Measurements from ENCODE around the gene GAS7. TPM values are rescaled to one million over a fixed set of nuclear protein-coding genes. Genes with fewer than 3 reads are reported as not detected.

Gene GAS7
- total RNA-seq, 1 donor from 2014 or later, result 26.7 TPM

DNA sequence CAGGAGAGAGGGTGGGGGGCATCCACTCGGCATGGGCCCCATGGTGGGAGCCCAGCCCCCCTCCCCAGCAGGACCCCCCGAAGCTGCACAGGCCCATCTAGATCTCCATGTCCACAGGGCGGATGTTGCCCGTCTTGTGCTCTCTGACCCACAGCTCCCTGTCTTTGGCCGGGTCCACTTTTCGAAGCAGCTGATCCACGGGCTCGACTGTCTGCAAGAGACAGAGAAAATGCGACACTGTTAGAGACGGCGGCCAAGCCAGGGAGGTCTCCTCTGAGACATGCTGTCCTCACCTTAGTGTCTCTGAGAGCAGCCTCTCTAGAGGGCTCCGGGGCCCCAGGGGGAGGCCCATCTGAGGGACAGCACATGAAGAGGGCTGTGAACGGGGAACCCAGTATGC, 281.3 kb downstream of the GAS7 start:
- DNase-seq (ENCODE audit: low spot score), result no peak

DNA sequence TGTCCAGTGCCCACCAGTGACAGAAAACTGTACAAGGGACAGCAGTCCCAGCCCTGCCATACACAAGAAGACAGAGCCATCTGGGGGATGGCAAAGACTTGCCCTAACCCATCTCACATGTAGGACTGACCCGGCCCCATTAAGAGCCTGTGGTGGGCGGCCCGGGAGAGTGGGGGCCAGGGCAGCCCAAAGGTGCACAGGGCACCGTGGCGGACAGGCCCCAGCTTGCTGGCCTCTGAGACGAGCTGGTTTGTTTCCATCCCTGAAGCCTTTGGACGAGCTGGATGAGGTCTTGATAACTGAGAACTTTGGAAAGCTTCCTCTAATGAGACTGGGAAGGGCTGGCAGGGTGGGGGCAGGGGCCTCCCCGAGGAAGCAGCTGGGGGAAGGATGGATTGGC, 282.3 kb downstream of the GAS7 start:
- no peak for DNase-seq (ENCODE audit: low spot score)

DNA sequence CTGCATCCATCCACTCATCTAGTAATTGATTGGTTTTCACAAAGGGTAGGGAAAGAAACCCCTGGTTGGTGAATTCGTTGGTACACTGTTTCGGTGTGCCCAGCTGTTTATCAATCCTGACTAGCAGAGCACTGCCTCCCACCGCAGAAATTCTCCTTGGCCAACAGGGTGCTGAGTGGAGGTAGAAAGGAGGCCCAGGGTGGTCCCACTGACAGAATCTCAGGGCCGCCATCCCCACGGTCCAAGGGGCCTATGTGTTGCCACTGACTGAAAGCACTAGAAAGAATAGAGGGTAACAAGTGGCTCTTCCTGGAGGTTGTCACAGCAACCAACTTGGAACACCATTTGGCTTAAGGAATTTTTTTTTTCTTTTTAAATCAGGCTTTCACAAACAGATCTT, 284.9 kb downstream of the GAS7 start:
- no peak for DNase-seq (ENCODE audit: low spot score)

DNA sequence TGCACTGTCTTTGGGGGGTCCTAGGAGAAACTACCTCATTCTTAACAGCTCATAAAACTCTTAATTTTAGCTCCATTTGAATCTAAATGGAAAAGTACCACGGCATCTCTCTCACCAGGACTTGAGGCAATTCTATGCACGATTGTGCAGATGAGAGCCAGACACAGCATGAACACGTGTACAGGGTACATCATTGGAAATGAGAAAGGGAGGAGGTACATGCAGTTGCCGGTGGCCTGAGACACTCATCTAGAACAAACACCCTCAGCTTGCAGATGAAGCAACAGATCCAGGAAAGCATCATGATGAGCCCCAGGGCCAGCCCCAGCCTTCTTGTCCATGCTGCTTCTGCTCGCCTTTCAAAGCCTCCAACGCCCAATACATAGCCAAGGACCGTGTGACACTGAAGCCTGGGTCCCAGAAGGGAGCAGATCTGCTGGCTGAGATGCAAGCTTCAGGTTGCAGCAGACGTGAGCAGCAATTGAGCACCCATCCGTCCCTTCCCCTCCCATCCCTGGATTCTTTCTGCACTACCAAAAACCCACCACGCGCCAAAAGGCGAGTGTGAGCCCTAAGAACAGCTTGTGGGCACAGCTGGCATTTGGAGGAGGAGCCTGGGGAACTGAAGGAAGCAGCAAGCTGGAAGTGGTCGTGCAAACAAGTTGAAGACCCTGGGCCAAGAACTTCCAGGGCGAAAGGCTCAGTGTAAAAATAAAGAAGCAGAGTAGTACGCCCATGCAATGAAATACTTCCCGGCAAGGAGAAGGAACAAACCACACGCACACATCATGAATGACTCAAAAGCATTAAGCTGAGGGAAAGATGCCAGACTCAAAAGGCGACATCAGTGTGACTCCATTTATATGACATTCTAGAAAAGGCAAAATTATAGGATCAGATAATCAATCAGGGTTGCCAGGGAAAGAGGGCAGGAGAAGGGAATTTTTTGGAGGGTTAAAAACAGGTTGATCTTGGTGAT, 286.0 kb downstream of the GAS7 start:
- no peak for DNase-seq (ENCODE audit: low spot score)

DNA sequence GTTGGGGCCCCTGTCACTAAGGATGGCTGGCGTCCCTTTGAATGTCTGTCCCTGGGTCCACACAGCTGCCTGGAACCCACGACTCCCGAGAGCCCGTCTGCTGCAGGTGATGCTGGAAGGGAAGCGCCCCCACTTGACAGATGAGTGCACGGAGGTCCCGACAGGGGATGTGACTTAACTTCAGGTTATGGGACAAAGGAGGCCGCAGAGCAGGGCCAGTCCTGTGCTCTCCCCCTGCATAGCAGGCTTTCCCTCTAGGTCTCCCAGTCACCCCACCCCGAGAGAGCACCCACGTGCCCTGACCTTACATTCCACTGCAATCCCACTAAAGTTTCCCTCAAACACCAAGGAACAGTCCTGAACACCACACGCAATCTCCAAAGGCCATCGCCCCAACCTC, 287.3 kb downstream of the GAS7 start:
- DNase-seq (ENCODE audit: low spot score), result no peak

DNA sequence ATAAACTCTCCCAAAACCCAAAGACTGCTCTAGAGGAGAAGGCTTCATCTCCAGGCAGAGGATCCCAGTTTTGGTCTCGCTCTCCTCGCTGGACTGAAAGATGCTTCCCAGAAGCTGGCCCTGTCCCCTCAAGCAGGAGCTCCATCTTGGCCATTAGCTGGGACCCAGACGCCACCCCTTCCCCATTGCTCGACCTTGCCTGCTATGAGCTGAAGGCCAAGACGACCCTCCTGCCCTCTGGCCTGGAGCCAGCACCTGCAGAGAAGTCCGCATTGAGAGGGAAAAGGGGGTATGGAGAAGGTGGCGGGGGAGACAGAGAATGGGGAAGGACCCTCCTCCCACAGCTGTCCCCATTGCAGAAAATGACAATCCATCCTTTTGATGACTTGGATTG, 289.8 kb downstream of the GAS7 start:
- no peak for DNase-seq (ENCODE audit: low spot score)

DNA sequence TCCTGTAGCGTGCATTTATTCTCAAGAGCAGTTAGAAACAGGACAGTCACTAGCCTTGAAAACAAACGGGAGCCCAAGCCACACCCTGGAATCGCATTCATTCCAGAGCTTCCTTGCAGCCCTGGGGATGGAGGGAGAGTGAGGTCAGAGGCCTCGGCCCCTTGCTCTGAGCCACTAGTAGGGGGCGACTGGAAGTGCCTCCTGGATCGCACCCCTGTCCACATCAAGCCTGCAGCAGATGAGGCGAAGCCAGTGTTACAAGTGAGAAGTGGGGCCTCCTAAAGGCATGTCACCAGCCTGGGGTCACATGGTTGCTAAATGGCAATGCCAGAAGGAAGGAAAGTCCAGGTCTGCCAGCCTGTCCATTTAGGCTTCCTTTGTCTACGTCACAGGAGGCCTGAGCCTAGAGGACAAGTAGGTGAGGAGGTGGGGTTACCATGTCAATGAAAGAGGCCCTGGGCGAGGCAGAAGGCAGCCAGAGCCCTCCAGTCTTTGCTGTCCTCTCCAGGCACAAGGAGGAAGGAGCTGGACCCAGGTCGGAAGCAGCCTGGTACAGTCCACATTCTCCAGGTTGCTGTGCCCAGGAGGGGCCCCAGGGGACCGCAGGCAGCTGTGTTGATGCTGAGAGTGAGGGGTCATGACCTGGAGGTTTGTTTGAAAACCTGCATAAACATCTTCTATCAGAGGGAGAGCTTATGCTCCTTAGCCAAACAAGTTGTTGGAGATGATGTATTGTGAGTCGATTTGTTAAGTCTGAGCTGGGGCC, 290.3 kb downstream of the GAS7 start:
- DNase-seq (ENCODE audit: low spot score), result no peak

DNA sequence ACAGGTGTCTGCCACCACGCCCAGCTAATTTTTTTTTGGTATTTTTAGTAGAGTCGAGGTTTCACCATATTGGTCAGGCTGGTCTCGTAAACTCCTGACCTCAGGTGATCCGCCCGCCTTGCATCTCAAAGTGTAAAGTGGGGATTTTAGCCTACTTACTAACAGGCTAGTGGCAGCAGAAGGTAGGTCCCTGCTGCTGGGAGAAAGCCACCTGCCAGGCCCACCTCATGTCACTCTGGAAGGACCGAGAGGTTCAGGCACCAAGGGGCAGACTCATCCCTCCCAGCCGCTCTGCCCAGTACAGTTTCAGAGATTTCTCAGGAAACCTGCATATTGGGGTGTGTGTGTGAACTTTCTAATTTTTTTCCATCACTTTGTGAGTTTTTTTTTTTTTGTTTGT, 291.3 kb downstream of the GAS7 start:
- DNase-seq (ENCODE audit: low spot score), result no peak

DNA sequence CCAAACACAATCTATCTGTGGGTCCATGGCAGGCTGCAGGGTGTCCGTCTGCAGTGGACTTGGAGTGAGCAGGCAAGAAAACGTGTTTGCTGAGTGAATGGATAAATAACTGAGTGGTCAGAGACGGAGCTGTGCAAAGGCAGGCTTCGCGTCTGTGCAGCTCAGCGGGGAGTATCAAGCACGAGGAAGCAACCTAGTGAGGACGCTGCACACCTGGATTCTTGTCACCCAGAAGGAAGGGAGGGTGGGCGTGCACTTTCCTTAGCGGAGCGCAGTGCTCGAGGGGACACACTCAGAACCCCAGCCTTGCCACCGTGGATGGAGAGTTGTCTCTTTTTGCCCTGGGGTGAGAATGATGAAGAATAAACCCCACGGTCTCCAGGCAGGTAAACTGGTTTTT, 291.8 kb downstream of the GAS7 start:
- no peak for DNase-seq (ENCODE audit: low spot score)

DNA sequence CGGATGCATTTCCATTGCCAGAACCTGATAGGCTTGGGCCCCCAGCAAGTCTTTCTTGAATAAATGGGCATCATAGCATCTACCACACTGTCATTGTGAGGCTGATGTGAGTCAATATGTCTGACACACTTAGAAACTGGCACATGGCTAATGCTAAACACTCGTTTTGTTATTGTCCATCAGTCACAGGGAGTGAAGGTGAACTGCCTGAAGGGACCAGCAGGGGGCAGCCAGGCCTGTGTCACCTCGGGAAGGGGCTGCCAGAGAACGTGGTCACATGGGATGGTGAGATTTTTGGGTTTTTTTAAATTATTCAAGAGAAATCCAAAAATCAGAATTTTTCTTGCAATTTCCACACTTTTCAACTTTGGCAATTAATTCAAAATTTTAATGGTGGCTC, 292.5 kb downstream of the GAS7 start:
- no peak for DNase-seq (ENCODE audit: low spot score)

DNA sequence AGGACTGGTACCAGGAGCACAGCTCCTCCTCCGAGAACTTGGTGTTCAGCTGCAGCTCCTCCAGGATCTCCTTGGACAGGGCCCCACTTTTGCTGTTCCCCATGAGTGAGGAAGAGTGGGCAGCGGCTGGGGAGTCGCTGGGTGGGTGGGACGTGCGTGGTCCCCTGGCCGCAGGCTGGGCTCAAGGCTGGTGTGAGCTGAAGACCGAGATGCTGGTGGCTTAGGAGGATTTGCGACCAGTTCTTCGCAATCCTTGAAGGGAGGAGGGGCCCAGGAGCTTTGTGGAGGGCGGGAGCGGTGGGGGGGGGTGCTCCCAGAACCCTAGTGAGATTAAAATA, 293.4 kb downstream of the GAS7 start, which contains the start of gene RCVRN:
Gene RCVRN (minus strand): TSS at position 194 of the 338 bp plus-strand sequence. CDS start 91 bp downstream, at position 103.
- DNase-seq (ENCODE audit: low spot score), result no peak

DNA sequence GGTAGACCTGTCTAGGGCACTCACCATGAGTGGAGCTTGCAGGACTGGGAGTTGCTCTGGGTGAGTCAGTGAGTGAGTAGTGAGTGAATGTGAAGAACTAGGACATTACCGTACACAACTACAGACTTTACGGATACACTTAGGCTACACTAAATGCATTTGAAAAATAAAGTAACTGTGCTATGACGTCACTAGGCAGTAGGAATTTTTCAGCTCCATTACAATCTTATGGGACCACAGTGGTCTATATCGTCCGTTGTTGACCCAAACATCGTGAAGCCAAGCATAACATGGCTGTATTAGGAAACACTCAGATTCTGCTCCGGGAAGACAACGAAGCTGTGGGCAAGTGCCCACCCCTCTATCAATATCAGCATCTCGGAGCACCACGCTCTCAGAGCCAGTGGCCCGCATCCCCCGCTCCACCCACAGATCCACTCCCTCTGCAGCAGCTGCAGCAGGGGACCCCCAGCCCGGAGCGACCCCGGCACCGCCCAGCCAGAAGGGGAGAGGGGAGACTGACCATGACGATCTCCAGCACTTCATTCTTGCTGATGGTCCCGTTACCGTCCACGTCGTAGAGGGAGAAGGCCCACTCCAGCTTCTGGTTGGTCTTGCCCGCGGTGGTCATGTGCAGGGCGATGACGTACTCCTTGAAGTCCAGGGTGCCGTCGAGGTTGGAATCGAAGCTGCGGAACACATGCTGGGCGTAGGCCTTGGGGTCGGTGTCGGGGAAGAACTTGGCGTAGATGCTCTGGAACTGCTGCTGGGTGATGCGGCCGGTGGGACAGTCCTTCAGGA, 293.9 kb downstream of the GAS7 start:
- no peak for DNase-seq (ENCODE audit: low spot score)

DNA sequence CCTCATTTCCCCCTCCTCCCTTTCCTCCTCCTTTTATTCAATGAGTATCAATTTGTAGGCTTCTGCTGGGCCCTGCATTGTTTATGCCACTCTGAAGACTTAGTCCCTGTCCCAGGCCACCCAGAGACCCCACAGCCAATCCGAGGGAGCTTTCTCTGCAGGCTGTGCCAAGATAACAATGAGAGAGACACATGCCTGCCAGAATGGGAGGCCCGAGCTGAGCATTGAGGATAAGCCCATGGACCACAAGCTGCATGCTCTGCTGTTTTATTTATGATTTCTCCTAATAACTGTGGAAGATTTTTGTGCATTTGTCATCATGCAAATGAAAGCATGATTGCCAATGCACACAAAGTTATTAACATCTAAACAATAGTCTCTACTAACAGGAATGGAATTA, 296.3 kb downstream of the GAS7 start:
- no peak for DNase-seq (ENCODE audit: low spot score)

DNA sequence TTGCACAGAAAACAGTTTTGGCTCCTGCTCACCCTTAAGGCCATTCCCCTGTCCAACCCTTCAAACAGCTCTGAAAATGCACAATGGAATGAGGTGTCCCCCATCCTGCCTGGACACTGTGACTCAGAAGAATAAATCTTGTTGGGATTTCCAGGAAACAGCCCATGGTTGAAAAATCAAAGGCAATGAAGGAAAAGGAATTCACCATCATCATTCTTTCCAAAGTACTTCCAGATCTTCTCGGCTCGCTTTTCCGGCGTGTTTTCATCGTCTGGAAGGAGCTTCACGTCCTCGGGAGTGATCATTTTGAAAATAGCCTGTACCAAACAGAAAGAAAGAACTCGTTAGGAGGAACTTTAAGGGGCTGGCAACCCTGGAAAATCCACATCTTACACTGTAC, 297.6 kb downstream of the GAS7 start:
- DNase-seq (ENCODE audit: low spot score), result no peak

DNA sequence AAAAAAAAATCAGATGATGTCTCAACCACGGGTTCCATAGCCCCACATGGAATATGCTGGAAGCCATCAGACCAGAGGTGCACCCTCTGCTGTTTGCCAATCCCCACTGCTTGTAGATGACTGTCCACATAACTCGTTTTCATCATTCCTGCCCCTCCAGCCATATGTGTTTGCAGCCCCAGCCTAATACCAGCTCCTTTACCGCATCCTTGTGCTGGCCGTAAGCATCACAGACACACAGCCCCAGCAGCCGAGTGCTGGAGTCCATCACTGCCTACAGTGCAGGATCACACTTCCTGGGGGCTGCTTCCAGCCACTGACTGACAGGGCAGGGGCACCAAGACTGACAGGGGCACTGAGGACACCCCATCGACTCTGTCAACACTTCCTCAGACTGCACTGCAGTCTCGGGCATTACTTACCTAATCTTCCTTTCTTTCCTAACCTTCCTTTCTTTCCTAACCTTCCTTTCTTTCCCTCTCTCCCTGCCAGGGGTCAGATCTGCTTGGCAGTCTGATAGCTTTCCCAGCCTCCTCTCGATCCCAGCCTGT, 298.3 kb downstream of the GAS7 start:
- DNase-seq (ENCODE audit: low spot score), result no peak

DNA sequence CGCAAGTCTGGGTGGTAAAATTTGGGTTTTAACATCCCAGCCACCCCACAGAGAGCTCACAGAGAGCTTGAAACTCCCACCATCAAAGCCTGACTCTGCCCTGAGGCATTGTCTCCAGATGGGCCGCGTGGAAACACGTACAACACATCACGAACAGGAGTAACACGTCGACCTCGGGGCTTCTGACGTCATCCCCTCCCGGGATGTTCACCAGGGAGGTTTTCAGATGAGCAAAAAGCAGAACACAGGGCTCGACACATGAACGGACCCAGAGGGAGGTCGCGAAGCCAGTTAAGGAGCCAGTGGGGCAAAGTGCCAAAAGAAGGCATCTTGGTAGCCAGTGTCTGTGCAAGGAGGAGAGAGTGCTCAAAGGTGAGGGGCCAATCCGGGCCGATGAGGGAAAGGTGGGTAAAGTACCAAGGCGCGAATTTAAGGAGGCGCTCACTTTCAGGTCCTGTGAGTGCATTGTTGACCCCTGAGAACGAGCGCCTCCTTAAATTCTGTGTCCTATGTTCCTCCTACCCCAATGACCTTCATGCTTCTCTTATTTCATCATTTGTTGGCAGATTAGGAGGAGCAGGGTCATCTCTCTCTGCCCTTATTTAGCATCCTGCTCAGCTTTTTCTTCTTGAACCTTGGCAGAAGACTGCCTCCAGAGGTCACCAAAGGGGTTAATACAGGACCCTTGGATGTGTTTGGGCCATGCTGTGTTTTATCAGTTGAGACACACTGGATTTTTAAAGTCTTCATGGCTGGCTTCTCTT, 298.9 kb downstream of the GAS7 start:
- DNase-seq (ENCODE audit: low spot score), result no peak

DNA sequence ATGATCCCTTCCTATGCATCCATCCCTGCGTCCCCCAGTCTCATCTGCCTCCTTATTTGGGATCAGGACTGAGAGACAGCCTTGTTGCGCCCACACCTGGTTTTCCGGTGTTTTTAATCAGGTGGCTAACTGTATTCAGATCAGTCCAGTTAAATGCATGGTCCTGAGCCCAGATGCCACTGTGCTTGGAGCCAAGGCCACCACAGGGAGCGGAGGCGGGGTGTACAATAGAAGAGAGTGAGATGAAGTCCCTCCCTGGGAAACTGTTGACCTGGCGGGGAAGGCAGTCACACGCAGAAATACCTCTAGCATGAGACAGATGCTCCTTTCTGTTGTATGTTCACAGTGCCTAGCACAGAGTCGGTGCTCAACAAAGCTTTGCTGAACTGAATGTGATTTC, 299.6 kb downstream of the GAS7 start:
- DNase-seq (ENCODE audit: low spot score), result no peak

DNA sequence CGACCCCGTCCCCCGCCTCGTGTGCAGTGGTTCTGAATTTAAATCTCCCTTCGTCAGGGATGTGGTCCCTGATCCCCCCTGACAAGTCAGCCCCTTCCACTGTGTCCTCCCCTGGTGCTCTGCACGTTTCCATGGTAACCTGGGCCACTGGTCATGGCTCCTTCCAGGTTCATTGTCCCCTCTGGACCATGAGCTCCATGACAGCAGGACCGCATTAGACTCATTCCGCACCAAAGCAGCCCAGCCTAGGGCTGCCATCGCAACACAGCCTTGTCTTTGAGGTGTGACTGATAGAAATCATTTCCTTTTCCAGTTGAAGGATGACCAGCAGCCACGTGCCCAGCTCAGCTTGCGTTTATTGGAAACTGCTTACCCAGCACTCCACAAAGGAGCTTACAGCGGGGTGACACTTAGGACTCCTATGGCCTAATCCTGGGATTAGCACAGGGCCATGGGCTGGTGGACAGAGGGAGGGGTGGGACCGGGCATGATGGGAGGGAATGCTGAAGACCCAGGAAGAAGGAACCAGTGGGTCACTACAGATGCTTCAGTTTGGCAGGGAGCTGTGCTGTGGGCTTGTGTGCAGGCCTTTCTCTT, 300.9 kb downstream of the GAS7 start:
- no peak for DNase-seq (ENCODE audit: low spot score)

DNA sequence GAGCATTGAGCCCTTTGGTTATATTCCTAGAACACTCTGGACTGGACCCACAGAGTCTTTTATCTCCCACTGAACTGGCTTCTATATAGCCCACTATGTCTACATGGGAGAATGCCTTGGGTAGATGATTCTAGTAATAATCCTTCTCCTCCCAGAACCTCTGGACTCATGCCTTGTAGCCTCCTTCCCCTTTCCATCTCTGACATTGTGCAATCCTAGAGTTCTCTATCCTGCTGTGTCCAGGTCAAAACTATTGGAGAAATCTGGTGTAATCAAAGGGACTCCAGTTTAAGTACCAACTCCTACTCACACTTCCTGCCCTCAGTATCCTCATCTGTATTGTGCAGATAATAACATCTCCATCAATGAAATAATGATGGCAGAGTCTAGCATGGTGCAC, 302.5 kb downstream of the GAS7 start:
- no peak for DNase-seq (ENCODE audit: low spot score)

DNA sequence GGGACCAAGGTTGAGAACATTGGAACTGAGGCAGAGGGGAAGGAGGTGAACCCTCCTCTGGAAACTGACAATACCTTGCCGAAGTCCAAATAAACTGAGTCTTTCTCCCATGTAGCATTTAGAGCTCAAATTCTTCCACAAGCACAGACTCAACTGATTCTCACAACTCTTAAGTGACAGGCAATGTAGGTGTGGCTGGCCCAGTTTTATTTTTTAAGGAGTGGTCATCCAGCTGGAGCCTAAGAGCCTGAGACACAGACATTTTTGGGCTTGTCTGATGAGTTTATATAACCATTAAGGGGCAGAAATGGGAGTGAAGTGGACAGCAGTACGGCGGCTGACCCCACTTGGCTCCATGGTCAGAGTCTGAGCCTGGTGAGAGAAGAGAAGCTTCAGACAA, 304.2 kb downstream of the GAS7 start:
- no peak for DNase-seq (ENCODE audit: low spot score)

All from mucosa of gallbladder (tissue), 1 donor.